ENCODE measurements around the gene BACE1.

DNA sequence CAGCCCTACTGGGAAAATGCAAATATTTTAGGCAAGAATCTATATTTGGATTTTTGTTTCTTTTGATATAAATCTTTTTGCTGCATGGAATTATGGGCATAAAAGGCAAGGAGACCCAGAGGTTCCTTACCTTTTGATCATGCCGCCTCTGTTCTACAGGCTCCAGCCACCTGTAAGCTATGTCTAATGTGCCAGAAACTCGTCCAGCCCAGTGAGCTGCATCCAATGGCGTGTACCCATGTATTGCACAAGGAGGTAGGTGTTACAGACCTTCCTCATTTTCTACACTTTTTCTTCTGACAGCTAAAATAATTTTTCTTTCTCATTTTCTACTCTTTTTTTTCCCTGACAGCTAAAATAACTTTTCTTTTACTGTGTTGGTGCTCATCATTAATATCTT lies 33.1 kb downstream of the BACE1 start:
- TF ChIP-seq CTCF (IDR thresholded peaks at IDR 0.05) (no peak), POLR2A (IDR thresholded peaks at IDR 0.05) (no peak)

Measured in testis (tissue), 2 donors.